Activated naive CD4-positive, alpha-beta T cell treated with anti-CD3 and anti-CD28 coated beads, Interleukin-2, amount 50 U/mL, for 72 hours (primary cell): ENCODE measurements around the gene USP48. TPM values are rescaled to one million over a fixed set of nuclear protein-coding genes. Genes with fewer than 3 reads are reported as not detected.

Source experiments
- ATAC-seq, 2 donors: fragments of 150-1000 bp; cut with Tn5 transposase; 2 replicates each; pipeline ENCODE4 v1.10.0; 2021; ENCODE audit warnings: mild to moderate bottlenecking in 2 of 2, moderate library complexity in 2 of 2
- DNase-seq, 2 donors: peaks; one replicate each; pipeline ENCODE4 v3.0.0; 2021 to 2022; ENCODE audit warnings: low spot score in 2 of 2
- H3K27ac Mint-ChIP-seq, 2 donors: one replicate each; pipeline ENCODE4 v1.8.0; 2022; ENCODE audit warnings: mild to moderate bottlenecking in 2 of 2, mixed read lengths in 2 of 2
- H3K36me3 Mint-ChIP-seq, 2 donors: one replicate each; pipeline ENCODE4 v1.8.0; 2022; ENCODE audit warnings: mixed read lengths in 2 of 2
- H3K9me3 Mint-ChIP-seq, 2 donors: one replicate each; pipeline ENCODE4 v1.8.0; 2022; ENCODE audit warnings: mixed read lengths in 2 of 2
- total RNA-seq, 2 donors: library from RNA; stranded (reverse); gene quantifications; one replicate each; pipeline ENCODE4 v1.2.3, GENCODE V29; 2022

The USP48 gene
- total RNA-seq, 2 donors from 2014 or later = 118 to 133 TPM

DNA sequence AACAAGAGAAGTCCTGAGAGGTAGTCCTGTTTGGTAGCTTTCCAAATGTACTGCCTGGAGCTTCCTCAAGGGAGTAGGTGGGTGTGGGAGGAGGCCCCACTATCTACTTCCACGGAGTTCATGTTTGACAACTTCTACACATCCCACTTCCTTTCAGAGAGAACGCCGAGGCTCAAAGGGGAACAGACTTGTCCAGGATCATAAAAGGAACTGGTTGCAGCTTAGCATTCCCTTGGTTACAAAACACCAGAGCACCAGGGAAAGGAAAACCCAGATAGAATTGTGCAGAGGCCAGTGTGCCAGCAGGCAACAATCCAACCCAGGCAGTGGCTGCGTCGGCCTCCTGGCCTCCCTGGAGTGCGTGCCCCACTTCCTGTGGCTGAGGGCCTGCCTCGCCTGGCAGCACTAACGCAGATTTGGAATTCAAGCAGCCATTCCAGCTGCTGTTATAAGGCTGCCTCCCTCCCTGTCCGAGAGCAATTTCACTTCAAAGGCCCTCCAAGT lies 109.6 kb downstream of the USP48 start:
- no peaks in the 10 kb centered on the region for H3K36me3 Mint-ChIP-seq
- ATAC-seq = no peak
- H3K27ac Mint-ChIP-seq = peak overlapping the region in 1 of 2 donors; percentile 29
- DNase-seq = no peak
- no peaks in the 10 kb centered on the region for H3K9me3 Mint-ChIP-seq

DNA sequence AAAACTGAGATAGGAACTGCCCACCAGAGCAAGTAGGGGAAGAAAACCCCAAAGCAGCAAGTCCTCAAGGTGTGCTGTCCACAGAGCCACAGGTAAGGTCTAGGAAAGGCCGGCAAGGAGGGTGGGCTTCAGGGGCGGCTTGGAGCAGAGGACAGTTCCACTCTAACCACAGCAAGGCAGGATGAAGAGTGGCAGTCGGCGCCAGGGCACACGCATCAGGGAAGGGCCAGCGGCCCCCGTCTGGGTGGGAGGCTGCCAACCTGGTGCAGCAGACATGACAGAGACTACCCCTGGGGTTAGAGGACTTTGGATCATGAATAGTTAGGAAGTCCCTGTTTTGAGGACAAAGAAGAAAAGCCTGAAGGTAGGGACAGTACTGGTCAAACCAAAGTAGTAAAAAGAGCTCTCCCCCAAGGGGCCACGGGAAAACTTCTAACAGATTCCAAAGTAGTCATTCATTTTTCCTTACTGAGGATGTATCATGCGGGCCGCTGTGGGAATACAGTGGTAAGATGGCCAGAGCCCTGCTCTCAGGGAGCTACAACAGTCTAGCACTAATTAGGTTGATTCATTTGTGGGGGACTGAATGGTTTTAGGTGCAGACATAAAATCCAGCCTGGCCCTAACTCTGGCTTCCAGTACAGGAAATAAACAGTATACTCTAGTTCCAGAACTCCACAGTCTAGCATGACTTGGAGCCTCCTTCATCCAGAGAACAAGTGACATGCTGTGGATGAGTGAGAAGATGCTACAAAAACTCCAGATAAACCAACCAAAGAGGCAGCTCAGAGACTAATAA lies 110.3 kb downstream of the USP48 start:
- Mint-ChIP-seq H3K9me3 (no peaks in the 10 kb centered on the region), H3K27ac (peak overlapping the region in 1 of 2 donors; percentile 88), H3K36me3 (no peaks in the 10 kb centered on the region)
- DNase-seq = no peak
- ATAC-seq = no peak

DNA sequence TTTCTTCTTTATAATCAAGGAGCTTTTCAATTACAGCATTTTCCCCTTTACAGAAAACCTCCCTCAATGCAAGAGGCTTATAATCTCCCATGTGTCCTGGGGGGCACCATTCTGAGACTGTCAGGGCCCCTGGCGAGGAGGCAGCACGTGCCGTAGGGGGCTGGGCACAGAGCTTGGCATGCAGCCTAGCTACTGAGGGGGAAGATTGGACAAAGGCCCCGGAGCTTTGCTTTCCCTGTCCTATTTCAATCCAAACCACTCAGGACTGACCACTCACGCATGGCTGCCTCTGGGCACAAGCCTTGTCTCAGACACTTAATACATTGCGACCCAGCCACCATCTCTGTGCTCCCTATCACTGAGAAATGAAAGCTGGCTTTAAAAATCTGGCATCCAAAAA lies 111.0 kb downstream of the USP48 start:
- H3K27ac Mint-ChIP-seq = no peak overlapping the region

DNA sequence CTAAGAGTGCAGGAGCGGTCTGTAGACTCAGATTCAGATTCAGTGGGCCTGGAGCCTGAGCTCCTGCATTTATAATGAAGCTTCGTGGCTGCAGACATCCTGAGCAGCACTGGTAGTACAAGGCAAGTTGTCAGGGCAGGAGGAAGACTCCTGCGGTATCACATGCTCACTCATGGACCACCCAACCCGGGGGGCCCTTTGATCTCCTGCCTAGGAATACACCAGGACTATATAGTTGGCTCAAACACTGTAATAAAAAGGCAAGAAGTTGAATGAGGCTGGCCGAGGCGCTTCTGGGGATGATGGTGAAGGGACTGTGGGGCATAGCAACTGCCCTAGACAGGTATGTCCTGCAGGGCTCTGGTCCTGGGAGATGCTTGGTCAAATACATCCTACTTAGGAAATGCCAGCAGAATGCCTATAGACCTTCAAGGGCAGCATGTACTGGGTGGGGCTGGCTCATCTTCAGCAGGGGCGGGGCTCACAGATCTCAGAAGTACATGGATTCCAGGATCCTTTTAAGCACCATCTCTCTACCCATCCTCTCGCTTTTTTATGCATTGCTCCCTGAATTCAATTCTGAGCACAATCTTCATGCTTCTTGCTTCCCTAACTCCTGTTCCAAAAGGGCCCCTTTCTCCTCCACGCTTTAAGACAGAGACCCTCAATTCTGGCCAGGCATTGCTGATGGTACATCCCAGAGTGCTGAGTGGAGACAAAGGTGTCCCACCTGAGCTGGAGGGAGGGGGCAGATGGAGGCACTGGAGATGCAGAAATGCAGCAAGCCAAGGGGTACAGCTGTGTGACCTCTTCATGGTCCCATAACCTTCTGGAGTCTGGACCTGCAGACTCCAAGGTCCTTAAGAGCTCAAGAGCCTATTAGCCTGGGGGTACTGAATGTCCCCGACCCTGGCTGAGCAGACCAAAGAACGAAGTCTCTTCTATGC lies 111.7 kb downstream of the USP48 start:
- no peaks in the 10 kb centered on the region for H3K9me3 Mint-ChIP-seq
- no peaks in the 10 kb centered on the region for H3K36me3 Mint-ChIP-seq
- H3K27ac Mint-ChIP-seq = peak overlapping the region in 1 of 2 donors; percentile 29
- DNase-seq = no peak
- no peak for ATAC-seq

More for the DNA sequence above, 111.0 kb downstream of the USP48 start:
- no peaks in the 10 kb centered on the region for H3K9me3 Mint-ChIP-seq
- ATAC-seq (no peak), DNase-seq (no peak)
- H3K36me3 Mint-ChIP-seq = no peaks in the 10 kb centered on the region

- Mint-ChIP-seq H3K36me3 (no peaks in the 10 kb centered on the region), H3K9me3 (no peaks in the 10 kb centered on the region), H3K27ac (no peak overlapping the region)
- DNase-seq (no peak), ATAC-seq (no peak)
Measured at GRCh38 chr1:21670059-21670881, 112.7 kb downstream of the USP48 start.

DNA sequence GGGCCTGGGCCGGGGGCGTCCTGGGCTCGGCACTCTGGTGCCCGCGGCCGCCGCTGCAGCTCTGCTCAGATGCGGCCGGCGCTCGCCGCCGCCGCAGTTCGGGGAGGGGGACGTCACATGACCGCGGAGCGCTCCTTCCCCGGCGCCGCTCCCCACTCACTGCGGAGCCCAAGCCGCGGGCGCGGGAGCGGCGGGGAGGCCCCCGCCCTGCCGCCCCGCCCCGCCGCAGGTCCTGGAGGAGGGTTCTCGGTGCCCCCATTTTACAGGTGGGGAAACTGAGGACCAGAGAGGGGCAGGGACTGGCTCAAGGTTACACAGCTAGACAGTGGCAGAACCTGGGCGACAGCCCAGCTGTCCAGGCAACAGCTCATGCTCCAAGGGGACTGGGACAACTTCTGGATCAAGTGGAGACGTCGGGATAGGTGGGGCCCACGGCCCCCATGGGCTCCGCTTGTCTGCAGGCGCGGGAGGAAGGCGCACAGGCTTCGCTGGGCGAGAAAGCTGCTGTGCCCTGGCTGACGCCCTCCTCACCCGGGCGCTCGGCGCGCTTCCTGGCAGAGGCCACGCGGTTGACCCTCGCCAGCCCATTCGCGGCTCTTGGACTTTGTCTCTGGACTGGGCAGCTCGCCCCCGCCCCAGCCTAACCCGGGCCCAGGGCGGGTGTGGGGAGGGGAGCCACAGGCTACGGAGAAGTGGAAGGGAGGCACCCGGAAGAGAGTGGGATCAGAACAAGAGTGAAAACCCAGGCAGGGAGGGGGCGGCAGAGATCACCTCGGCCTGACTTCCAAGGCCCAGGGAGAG lies 113.5 kb downstream of the USP48 start, which contains the start of gene RAP1GAP:
Gene RAP1GAP (minus strand): TSS at position 100 of the 801 bp plus-strand sequence. CDS start 49,325 bp downstream, outside the sequence.
- DNase-seq = peak in 1 of 2 donors; percentile 32
- Mint-ChIP-seq H3K36me3 (no peaks in the 10 kb centered on the region), H3K9me3 (no peaks in the 10 kb centered on the region), H3K27ac (peak within 1 kb of the TSS; percentile 29 to 66)
- ATAC-seq = peak; percentile 56 to 88

GRCh38 chr1:21668951-21669257 lies 114.0 kb downstream of the USP48 start:
- Mint-ChIP-seq H3K27ac (no peak overlapping the region), H3K9me3 (no peaks in the 10 kb centered on the region), H3K36me3 (no peaks in the 10 kb centered on the region)
- DNase-seq = no peak
- peak in 1 of 2 donors; percentile 1 for ATAC-seq

GRCh38 chr1:21668232-21668950 lies 114.6 kb downstream of the USP48 start:
- Mint-ChIP-seq H3K27ac (peak overlapping the region in 1 of 2 donors; percentile 29), H3K36me3 (no peaks in the 10 kb centered on the region), H3K9me3 (no peaks in the 10 kb centered on the region)

DNA sequence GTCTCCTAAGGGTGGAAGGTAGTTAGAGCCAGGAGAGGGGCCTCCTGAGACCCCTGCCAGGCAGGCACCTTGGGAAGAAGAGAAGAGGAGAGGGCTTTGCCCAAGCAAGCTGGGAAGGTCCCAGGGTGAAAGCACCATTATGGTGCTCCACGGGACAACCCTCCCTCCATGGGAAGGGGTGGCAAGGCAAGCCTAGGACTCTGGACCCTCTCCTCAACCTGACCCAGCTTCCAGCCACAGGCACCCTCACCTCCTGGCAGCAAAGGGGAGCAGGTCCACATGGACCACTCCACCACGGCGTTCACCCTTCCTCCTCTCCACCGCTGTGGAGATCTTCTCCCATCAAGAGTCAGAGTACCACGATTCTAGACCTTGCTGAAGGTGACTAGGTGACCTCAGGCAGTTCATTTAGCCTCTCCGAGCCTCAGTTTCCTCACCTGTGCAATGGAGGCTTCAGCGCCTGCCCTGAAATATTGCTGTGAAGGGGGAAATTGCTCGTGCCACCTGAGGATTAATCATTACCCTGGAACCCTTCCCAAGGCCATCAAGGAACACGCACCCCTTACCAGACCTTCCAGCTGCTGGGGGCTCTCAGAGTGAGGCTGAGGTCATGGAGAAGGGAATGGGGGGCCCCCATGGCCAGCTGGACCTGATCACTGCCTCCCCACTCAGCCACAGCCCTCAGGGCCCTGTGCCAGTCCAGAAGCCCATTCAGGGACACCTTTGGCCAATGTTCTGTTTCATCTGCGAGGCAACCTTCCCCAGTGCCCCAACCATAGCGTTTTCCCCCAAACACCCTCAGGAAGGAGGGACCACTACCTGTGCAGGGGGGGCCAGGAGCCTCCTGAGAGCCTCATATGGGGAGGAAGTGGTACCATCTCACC lies 115.4 kb downstream of the USP48 start:
- no peaks in the 10 kb centered on the region for H3K9me3 Mint-ChIP-seq
- peak in 1 of 2 donors; percentile 50 for DNase-seq
- no peak for ATAC-seq
- peak overlapping the region in 1 of 2 donors; percentile 29 for H3K27ac Mint-ChIP-seq
- no peaks in the 10 kb centered on the region for H3K36me3 Mint-ChIP-seq

More at GRCh38 chr1:21668232-21668950, 114.6 kb downstream of the USP48 start:
- DNase-seq (no peak), ATAC-seq (no peak)

DNA sequence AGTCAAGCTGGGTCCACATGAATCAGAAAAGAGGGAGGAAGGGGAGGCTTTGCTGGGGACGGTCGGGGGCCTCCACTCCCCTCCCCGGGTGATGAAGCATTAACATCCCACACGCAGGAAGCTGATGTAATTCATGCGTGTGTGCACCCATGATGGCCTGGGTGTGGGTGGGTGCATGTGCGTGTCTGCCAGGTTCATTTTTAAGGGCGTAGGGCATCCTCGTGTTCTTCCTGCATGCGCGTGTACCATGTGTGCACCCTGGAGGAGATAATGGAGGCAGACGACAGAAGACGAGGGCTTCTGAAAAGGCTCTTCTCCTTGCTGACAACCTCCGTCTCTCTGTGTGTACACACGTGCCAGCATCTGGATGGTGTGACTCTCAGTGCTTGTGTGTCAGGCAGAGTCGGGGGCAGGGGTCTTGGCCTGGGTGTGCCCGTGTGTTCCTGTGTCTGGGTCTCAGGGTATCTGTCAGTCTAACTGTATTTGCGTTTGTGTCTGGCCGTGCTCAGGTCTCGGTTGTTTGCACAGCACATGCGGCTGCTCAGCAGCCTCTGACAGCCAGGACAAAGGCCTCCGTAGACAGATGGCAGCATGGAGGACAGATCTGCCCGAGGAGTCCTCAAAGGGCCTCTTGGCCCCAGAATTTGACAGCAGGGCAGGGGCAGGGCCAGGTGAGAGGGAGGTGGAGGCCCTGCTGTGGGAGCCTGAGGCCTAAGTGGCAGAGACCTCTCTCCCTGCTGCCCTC lies 116.2 kb downstream of the USP48 start:
- ATAC-seq = no peak
- Mint-ChIP-seq H3K36me3 (no peaks in the 10 kb centered on the region), H3K27ac (no peak overlapping the region), H3K9me3 (no peaks in the 10 kb centered on the region)
- DNase-seq = peak in 1 of 2 donors; percentile 38

GRCh38 chr1:21665711-21666575 lies 117.0 kb downstream of the USP48 start:
- DNase-seq = peak in 1 of 2 donors; percentile 53
- no peaks in the 10 kb centered on the region for H3K9me3 Mint-ChIP-seq
- no peaks in the 10 kb centered on the region for H3K36me3 Mint-ChIP-seq
- no peak for ATAC-seq
- H3K27ac Mint-ChIP-seq = no peak overlapping the region

GRCh38 chr1:21664806-21665588 lies 118.0 kb downstream of the USP48 start:
- DNase-seq (peak in 1 of 2 donors; percentile 41), ATAC-seq (no peak)
- Mint-ChIP-seq H3K36me3 (no peaks in the 10 kb centered on the region), H3K27ac (no peak overlapping the region), H3K9me3 (no peaks in the 10 kb centered on the region)
